NCI-H345 treated with DMSO at 0.1 percent for 48 hours (cell line): Measurements from ENCODE around the gene ZDHHC5.
"Not testable (repeated sequence)": the region's sequence is repeated elsewhere in the genome, so short reads cannot be mapped to it uniquely, and the experiment has no call there.

ENCODE experiments used
- DNase-seq: peaks from one replicate; lab custom pipeline; 2025; ENCODE audit not compliant: unreplicated experiment; lab: John Stamatoyannopoulos, UW

ZDHHC5 gene

DNA sequence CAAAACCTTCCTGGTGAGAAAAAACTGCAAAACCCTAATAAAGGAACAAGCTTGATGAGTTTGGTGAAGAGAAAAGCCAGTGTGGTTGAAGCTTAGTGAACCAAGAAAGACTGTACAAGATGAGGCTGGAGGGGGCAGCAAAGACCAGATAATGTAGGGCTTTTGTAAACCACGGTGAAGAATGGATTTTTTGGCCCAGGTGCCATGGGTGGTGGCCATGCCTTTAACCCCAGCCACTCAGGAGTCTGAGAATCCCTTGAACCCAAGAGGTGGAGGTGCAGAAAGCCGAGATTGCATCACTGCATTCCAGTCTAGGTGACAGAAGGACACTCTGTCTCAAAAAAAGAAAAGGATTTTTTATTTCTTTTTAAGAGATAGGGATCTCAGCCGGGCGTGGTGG lies 5.0 kb upstream of the ZDHHC5 start:
- DNase-seq, result no peak

DNA sequence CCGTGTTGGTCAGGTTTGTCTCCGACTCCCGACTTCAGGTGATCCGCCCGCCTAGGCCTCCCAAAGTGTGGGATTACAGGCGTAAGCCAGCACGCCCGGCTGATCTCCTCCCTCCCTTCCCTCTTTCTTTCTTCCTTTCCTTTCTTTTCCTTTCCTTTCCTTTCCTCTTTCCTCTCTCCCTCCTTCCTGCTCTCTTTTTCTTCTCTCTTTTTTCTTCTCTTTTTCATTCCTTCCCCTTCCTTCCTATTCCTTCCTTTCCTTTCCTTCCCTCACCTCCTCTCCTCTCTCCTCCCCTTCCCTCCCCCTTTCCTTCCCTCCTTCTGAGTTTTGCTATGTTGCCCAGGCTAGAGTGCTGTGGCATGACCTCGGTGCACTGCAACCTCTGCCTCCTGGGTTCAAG lies 3.9 kb upstream of the ZDHHC5 start:
- DNase-seq, result no peak

DNA sequence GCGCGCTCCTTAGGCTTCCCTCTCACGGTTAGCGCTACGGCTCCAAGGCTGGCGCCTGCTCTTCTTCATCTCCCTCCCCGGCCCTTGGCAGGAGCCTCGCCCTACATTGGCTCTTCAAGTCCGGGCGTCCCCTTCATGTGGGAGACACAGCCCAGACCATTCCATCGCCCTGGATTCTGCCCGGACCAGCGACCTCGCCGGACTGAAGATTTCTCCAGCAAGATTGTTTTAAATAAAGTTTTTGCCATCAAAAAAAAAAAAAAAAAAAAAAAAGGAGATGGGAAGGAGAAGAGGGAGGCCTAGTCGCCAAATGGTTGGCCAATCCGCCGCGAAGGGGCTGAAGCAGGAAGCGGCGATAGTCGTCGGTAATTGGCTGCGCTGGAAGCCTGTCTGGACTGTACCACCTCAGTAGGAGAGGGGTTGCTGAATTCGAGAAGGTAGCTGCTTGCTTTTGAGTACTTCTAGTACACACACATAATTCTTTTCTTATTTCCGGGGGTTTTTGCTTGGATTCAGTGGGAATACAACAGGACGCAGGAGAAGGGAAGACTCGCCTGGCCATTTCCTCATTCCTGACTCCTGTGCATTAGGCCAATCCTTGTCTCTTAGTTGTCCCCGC lies 688 bp upstream of the ZDHHC5 start:
- DNase-seq, result peak; percentile 99

DNA sequence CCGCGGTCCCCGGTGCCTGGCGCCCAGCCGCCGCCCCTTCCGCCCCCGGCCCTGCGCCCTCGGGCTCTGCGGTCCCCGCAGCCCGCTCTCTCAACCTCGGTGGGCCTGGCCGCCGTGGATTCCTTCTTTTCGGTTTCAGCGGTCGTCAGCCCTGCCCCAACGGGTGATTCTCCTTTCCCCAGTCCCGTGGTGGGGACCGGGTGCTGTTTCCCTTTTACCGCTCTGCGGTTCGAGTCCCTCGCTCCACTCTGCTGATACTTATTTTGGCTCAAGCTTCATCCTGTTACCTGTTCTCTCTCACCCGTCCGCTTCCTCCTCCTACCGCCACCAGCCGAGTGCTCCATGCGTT lies 494 bp downstream of the ZDHHC5 start:
- DNase-seq, result no peak

DNA sequence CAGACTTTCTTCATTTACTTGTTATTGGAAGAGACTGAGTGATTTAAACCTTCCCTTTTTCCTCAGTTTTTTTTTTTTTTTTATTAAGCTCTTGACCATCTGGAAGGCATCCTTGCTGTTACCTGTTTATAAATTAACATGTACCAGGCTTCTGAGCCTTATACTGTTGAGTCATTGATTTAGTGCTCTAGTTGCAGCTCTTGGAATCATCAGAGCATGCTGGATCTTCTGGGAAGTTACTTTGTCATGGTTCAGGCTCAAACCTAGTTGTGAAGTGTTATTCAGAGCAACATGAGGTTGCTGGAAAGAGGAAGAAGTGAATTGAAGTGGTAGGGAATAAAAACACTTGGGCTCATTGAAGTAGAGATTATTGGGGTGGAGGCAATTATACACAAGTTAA lies 6.3 kb downstream of the ZDHHC5 start:
- no peak for DNase-seq

DNA sequence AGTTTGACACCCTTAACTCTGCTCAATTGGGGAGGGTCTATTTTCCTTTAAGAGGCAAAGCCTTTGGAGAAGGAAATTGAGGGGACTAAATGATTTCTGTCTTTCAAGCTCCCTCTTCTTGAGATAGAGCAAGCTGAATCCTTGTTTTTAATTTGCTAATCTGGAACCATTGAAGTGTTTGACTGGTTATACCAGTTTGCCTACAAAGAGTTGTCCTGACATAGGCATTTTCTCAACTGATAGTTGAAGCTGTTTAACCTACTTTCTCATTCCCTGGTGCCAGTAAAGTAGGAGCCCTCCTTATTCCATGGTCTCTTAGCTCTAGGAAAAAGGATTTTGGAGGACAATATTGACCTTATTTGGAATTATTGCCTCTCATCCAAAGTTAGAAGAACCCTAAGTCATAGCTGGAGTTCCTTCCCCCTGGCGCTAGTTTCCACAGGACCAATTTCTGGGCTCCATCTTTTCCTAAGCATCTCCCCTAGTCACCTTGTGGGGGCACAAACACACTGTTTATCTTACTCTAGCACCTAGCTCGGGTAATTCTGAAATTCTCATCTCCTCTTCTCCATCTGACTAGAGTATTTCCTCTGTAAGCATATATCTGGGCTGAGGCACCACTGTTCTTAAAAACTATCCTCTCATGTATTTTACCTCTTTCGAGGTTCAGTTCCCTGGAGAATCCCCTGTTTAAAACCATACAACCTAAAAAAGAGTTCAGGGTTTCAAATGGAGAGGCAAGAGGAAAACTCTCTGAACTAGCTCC lies 7.4 kb downstream of the ZDHHC5 start:
- no peak for DNase-seq

DNA sequence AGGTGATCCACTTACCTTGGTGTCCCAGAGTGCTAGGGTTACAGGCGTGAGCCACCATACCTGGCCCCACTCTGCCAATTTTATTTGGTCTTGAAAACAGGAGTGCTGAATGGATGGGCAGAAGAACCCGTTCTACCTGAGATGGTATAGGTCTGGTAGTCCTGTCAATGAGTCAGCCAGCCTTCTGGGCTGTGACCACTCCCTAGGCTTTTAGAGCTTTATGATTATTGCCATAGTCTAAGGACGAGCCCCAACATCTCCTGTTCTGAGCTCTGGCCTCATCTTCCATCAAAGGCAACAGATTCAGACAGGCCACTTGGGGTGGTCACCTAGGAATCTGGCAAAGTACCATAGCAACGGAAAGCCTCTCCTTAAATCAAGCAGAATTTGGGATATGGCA lies 11.5 kb downstream of the ZDHHC5 start:
- DNase-seq, result no peak

DNA sequence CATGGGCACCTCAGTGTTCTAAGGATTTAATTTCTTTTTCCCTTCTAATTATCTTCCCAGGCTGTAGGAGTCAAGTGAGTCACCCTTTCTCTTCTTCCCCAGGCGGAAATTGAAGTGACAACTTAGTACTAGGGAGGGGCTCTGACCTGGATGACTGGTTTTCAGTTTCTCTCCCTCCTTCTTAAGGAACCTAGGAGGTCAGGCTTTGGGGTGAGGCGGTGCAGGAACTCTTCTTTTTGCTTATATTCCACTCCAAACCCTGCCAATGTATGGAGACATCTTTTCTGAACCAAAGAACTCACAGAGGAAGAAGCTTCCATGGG lies 12.6 kb downstream of the ZDHHC5 start:
- no peak for DNase-seq

DNA sequence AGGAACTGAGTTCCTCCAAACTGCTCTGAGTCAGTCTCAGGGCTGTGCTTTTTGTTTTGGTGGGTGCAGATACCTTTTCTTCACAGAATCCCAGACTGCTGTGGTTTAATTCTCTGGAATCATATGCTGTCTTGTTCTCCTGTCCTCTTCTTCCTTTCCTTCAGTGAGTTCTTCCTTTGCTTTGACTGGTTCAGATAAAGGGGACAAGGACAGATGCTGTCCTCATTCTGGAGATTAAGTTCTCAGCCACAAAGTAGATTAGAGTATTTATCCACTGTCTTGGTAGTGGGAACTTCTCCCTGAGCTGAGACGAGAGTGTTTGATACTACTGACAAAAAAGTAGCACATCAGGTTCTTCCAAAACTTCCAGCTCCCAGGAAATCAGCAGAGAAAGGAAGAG lies 13.3 kb downstream of the ZDHHC5 start:
- DNase-seq, result no peak

DNA sequence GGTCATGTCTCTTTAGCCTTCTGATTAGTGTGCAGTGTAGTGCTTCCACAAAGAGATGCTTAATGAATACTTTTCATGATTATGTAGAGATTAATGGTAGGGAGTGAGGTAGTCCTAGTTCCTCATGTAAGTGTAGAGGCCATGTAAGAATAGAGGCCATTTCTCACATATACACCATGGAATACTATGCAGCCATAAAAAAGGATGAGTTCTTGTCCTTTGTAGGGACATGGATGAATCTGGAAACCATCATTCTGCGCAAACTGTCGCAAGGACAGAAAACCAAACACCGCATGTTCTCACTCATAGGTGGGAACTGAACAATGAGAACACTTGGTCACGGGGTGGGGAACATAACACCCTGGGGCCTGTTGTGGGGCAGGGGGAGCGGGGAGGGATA lies 22.6 kb downstream of the ZDHHC5 start:
- DNase-seq, result not testable (repeated sequence)

DNA sequence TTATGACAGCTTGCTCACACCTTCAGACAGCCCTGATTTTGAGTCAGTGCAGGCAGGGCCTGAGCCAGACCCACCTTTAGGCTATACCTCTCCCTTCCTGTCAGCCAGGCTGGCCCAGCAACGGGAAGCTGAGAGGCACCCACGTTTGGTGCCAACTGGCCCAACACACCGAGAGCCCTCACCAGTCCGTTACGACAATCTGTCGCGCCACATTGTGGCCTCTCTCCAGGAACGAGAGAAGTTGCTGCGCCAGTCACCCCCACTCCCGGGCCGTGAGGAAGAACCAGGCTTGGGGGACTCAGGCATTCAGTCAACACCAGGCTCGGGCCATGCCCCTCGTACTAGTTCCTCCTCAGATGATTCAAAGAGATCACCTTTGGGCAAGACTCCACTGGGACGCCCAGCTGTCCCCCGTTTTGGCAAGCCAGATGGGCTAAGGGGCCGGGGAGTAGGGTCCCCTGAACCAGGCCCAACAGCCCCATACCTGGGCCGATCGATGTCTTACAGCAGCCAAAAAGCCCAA lies 31.0 kb downstream of the ZDHHC5 start:
- DNase-seq, result no peak

DNA sequence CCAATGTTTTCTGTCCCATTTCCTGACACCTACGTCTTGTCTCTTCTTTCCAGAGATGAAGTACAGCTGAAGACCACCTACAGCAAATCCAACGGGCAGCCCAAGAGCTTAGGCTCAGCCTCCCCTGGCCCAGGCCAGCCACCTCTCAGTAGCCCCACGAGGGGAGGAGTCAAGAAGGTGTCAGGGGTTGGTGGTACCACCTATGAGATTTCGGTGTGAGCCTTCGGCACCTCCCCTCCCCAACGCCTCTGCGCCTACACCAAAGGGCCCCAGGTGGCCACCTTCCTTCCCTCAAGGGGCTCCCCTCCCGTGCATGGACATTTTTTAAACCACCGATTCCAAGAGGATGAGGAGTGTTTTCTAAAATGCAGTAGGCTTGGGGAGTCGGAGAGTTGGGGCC lies 31.9 kb downstream of the ZDHHC5 start:
- DNase-seq, result no peak

DNA sequence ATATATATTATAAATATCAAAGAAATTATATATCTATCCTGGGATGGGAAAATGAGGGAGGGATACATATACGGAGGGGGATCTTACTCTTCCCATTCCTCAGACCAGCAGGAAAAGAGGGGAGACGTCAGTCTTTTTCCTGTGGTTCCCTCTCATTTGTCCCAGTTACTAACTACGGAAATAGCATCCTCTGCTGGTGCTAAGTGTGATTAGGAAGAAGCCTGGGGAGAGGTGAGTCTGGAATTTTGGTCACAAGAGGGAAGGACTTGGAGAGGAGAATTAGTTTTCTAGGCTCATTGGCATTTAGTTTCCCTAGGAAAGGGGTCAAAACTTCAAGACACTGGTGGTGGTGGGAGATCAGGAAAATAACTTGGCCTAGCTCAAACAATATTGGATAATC lies 32.5 kb downstream of the ZDHHC5 start:
- no peak for DNase-seq

DNA sequence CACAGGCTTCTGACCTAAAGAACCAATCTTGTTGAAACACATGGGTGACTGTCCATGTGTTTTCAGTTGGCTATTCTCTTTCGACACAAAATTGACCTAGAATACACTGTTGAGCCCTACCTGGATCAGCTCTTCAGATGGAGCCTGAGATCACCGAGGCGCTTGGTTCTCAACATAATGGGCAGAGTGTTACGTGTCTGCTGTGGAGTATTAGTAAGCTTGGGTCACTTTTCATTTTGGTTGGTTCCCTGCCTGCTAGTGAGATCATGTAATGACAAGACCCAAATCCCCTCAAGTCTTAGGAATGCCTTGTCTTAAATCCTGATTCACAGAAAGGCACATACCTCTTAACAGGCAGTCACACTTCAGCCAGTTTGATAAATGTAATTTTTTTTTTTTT lies 35.4 kb downstream of the ZDHHC5 start:
- no peak for DNase-seq

DNA sequence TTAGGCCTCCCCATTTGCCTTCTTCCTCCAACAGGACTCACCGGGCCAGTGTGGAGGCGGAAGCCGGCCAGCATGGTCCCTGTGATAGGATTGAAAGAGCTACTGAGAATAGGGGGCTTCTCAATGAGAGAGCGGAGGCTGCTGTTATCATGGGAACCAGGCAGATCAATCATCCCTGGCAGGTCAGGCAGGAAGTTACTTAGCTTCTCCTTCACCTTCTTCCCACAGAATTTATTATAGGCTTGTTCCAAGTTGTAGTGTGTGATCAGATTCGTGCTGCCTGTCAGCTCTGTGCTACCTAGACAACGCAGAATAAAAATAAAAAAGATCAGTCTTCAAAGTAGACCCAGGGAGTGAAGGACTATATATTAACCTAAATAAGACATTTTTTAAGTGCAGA lies 37.0 kb downstream of the ZDHHC5 start:
- DNase-seq, result no peak

DNA sequence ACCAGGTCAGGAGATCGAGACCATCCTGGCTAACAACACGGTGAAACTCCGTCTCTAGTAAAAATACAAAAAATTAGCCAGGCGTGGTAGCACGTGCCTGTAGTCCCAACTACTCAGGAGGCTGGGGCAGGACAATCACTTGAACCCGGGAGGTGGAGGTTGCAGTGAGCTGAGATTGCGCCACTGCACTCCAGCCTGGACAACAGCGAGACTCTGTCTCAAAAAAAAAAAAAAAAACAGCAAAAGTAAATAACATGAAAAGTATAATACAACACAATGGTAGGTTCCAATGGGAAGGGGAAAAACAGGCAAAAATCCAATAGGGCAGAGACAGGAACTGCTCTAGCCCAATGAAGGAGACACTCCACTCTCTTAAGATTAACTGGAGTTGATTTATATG lies 37.5 kb downstream of the ZDHHC5 start:
- not testable (repeated sequence) for DNase-seq

DNA sequence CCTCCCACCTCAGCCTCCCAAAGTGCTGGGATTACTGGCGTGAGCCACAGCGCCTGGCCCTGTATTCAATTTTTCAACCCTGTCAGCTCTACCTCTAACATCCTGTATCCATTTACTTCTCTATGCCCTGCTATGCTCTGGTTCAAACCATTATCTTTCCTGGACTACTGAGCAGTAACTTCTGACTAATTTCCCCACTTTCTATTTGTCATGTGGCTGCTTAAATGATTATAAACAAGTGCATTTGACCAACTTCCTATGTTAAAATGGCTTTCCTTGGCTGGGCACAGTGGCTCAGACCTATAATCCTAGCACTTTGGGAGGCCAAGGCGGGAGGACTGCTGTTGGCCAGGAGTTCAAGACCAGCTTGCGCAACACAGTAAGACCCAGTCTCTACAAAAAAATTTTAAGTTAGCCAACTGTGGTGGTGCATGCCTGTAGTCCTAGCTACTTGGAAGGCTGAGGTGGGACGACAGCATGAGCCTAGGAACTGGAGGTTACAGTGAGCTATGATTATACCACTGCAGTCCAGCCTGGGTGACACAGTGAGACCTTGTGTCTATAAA lies 42.0 kb downstream of the ZDHHC5 start:
- no peak for DNase-seq

DNA sequence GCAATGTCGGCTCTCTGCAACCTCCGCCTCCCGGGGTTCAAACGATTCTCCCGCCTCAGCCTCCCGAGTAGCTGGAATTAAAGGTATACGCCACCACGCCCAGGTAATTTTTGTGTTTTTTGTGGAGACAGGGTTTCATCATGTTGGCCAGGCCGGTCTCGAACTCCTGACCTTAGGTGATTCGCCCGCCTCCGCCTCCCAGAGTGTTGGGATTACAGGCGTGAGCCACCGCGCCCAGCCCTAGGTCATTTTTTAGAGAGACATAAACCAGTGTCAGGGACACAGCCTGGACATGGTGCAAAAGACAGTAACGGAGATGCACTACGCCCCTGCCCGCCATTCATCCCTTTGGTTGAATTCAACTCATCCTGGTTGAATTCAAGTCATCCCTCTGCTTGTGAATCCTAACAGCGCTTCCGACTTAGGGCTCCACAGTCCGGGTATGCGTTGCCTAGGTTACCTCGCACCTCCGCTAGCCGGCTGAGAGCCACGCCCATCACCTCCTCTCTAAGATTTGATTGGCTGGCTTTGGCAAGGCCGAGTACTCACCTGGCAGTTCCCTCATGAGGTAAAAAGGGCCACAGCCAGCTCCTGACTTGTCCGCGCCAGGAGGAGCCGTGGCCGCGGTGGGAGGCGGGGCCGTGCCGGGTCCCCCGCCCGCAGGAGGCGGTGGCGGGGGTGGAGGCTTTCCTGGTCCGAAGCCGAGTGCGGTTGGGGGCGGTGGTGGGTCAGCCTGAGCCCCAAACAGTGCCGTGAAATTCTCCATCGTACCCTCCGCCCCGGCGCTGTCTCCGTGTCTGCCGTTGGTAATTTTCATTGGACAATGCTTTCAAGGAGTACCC lies 43.7 kb downstream of the ZDHHC5 start, which contains the start of gene MED19:
Gene MED19, minus strand, starts transcription at position 802 of the 842 bp plus-strand sequence. Its CDS starts 36 bp downstream, at position 766.
- peak; percentile 82 for DNase-seq

DNA sequence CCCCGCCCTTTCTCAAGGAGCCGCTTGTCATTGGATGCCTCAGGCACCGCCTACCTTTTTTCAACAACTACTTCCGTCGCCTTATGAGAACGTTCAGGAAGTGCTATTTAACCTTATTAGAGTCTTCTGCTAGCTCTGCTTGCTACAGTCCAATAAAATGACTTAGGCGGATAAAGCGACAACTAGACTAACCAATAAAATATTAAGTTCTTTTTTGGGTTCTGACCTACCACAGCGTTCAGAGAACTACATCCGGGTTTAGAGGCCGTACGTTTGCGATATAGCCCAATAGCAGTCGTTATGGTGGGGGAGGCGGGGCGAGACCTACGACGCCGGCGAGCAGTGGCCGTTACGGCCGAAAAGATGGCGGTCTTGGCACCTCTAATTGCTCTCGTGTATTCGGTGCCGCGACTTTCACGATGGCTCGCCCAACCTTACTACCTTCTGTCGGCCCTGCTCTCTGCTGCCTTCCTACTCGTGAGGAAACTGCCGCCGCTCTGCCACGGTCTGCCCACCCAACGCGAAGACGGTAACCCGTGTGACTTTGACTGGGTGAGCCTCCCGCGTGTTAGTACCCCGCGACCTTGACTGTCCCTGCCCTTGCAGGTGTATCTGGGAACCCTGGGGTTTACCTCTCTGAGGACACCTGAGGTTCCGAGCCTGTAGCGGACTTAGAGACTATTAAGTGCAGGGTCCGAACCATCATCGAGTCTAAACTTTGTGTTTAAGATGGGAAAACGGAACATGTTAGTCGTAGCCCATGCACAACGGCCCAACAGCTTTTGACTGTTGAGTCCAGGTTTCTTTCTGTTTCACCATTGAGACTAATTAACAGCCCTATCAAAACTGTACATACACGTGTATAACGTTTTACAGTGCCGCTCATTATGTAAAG lies 44.6 kb downstream of the ZDHHC5 start, which contains the start of gene TMX2:
Gene TMX2, plus strand, starts transcription at position 338 of the 895 bp plus-strand sequence. Its CDS starts 26 bp downstream, at position 364.
- DNase-seq, result peak; percentile 99

DNA sequence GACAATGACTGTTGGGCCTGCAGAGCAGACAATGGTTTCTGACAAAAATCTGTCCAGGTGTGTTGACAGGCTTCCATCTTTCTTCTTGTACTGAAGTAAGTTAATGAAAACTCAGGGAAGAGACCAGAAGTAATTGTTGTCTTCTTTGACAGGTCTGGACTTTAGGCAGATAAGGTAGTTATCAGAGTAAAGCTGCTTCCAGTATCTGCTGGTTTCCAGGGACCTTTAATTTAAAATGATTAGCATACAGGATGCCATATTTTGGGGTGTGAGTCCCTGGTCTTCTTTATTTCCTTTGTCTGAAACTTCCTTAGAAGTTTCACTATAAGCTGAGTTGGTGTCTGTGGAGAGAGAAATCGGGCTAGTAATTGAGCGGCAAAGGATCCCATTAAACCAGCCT lies 45.9 kb downstream of the ZDHHC5 start:
- DNase-seq, result no peak
